ENCODE measurements around the gene COL4A2. TPM values are rescaled to one million over a fixed set of nuclear protein-coding genes. Genes with fewer than 3 reads are reported as not detected.
"Not testable (repeated sequence)": the region's sequence is repeated elsewhere in the genome, so short reads cannot be mapped to it uniquely, and the experiment has no call there.

COL4A2 gene
- total and polyA plus RNA-seq, 12 donors, result 70.9 to 1,589 (median 171) TPM

- TF ChIP-seq POLR2A (IDR thresholded peaks at IDR 0.05) (no peak), CTCF (IDR thresholded peaks at IDR 0.05) (no peak)
- Histone ChIP-seq H3K4me1 (replicated peaks in 1 of 2) (peaks cover 28 to 43% of the 10 kb centered on the region in 2 donors), H3K27ac (peak overlapping the region in 3 of 5 donors; percentile 6 to 80 (median 72)), H3K9me3 (replicated peaks in 1 of 3) (no peaks in the 10 kb centered on the region), H3K4me3 (no peak overlapping the region), H3K27me3 (no peaks in the 10 kb centered on the region), H3K36me3 (replicated peaks in 1 of 2) (no peaks in the 10 kb centered on the region)
- intact Hi-C loops (cut with DNase I), result no loop called here
- 78 to 82% (median 80%) methylated on average over 9 of the region's 9 CpGs for WGBS, 4 donors
- peak in 2 of 7 donors; percentile 51 to 55 for DNase-seq
Measured at GRCh38 chr13:110531671-110532083, 224.6 kb downstream of the COL4A2 start.

- H3K36me3 ChIP-seq (replicated peaks in 1 of 2); intact Hi-C loops (cut with DNase I); DNase-seq; H3K4me3 ChIP-seq; H3K27me3 ChIP-seq; H3K9me3 ChIP-seq (replicated peaks in 1 of 3): not testable (repeated sequence)
- H3K27ac ChIP-seq, result peak overlapping the region in 3 of 5 donors; percentile 6 to 80 (median 72)
- peaks cover 23 to 38% of the 10 kb centered on the region in 2 donors for H3K4me1 ChIP-seq (replicated peaks in 1 of 2)
- WGBS, 4 donors, result 75 to 81% (median 78%) methylated on average over 2 of the region's 2 CpGs
Measured at GRCh38 chr13:110532258-110532657, 225.2 kb downstream of the COL4A2 start.

- no peaks in the 10 kb centered on the region for H3K27me3 ChIP-seq
- peaks cover 16 to 38% of the 10 kb centered on the region in 2 donors for H3K4me1 ChIP-seq (replicated peaks in 1 of 2)
- H3K9me3 ChIP-seq (replicated peaks in 1 of 3), result no peaks in the 10 kb centered on the region
- DNase-seq, result no peak
- peak overlapping the region in 2 of 5 donors; percentile 58 to 72 for H3K27ac ChIP-seq
- H3K4me3 ChIP-seq, result no peak overlapping the region
- 66 to 88% (median 82%) methylated on average over 8 to 16 of the region's 16 CpGs for WGBS, 4 donors
- intact Hi-C loops (cut with DNase I), result no loop called here
- no peak for TF ChIP-seq CTCF (IDR thresholded peaks at IDR 0.05)
- no peaks in the 10 kb centered on the region for H3K36me3 ChIP-seq (replicated peaks in 1 of 2)
Measured at GRCh38 chr13:110533771-110534670, 226.9 kb downstream of the COL4A2 start.

DNA sequence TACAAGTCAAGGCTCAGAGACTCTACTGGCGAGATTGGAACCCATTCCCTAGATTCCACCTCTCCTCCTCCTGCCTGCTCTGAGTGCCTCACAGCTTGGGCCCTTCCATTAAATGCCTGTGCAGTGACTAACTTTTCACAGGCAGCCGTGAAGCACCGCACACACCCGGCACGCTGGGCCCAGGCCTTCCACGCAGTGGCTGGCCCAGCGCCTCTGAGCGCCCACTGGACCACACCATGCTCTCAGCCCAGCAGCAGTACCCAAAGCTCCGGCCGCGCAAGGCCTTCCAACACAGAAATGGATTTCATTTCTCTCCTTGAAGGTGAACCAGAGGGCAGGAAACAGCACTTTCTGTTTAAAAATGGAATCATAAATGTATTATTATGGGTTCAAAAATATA, 228.4 kb downstream of the COL4A2 start:
- H3K4me1 ChIP-seq (replicated peaks in 1 of 2), result peaks cover 20 to 47% of the 10 kb centered on the region in 2 donors
- H3K9me3 ChIP-seq (replicated peaks in 1 of 3), result no peaks in the 10 kb centered on the region
- DNase-seq, result no peak
- 91 to 92% (median 92%) methylated on average over 11 of the region's 11 CpGs for WGBS, 4 donors
- no peak overlapping the region for H3K4me3 ChIP-seq
- TF ChIP-seq CTCF (IDR thresholded peaks at IDR 0.05) (no peak), POLR2A (IDR thresholded peaks at IDR 0.05) (no peak)
- no peaks in the 10 kb centered on the region for H3K27me3 ChIP-seq
- H3K36me3 ChIP-seq (replicated peaks in 1 of 2), result no peaks in the 10 kb centered on the region
- intact Hi-C loops (cut with DNase I), result no loop called here
- H3K27ac ChIP-seq, result peak overlapping the region; percentile 26 to 83 (median 51)
